Measurements from ENCODE around the gene BDH1. TPM values are rescaled to one million over a fixed set of nuclear protein-coding genes. Genes with fewer than 3 reads are reported as not detected.
A peak's percentile ranks its signal among the peaks of the same experiment; 100 is the strongest.

Gene BDH1
- total and polyA plus RNA-seq, 4 donors: 18.7 to 57.9 (median 33.1) TPM

- WGBS (ENCODE audit: insufficient coverage): 95% methylated on average over 6 of the region's 6 CpGs
- Histone ChIP-seq H3K4me1 (ENCODE audit: control insufficient read depth, insufficient read depth, low read length) (peaks cover 39% of the 10 kb centered on the region), H3K4me3 (ENCODE audit: low read depth, low read length) (no peak overlapping the region)
Observed at GRCh38 chr3:197552198-197552597, 3.6 kb downstream of the BDH1 start.

GRCh38 chr3:197550489-197550888 is 5.3 kb downstream of the BDH1 start:
- WGBS (ENCODE audit: insufficient coverage): 36% methylated on average over 7 of the region's 9 CpGs
- Histone ChIP-seq H3K4me3 (ENCODE audit: low read depth, low read length) (no peak overlapping the region), H3K36me3 (ENCODE audit: control insufficient read depth, insufficient read depth, low read length) (peaks cover 7% of the 10 kb centered on the region), H3K27ac (ENCODE audit: low read depth, low read length) (no peak overlapping the region), H3K4me1 (ENCODE audit: control insufficient read depth, insufficient read depth, low read length) (peaks cover 32% of the 10 kb centered on the region), H3K27me3 (ENCODE audit: control insufficient read depth, insufficient read depth, low read length) (no peaks in the 10 kb centered on the region), H3K9me3 (ENCODE audit: control insufficient read depth, insufficient read depth, low read length) (no peaks in the 10 kb centered on the region)
- no peak for DNase-seq (ENCODE audit: low read depth in 4 of 6, low spot score in 6 of 6)

More at GRCh38 chr3:197552198-197552597, 3.6 kb downstream of the BDH1 start:
- no peak for DNase-seq (ENCODE audit: low read depth in 4 of 6, low spot score in 6 of 6)
- no peaks in the 10 kb centered on the region for H3K27me3 ChIP-seq (ENCODE audit: control insufficient read depth, insufficient read depth, low read length)
- peaks cover 7% of the 10 kb centered on the region for H3K36me3 ChIP-seq (ENCODE audit: control insufficient read depth, insufficient read depth, low read length)
- H3K9me3 ChIP-seq (ENCODE audit: control insufficient read depth, insufficient read depth, low read length): no peaks in the 10 kb centered on the region
- H3K27ac ChIP-seq (ENCODE audit: low read depth, low read length): no peak overlapping the region

- WGBS (ENCODE audit: insufficient coverage): 62% methylated on average over 6 of the region's 6 CpGs
Observed at GRCh38 chr3:197549261-197549885, 6.4 kb downstream of the BDH1 start.

GRCh38 chr3:197547306-197548011 is 8.3 kb downstream of the BDH1 start:
- Histone ChIP-seq H3K27ac (ENCODE audit: low read depth, low read length) (no peak overlapping the region), H3K9me3 (ENCODE audit: control insufficient read depth, insufficient read depth, low read length) (no peaks in the 10 kb centered on the region), H3K4me3 (ENCODE audit: low read depth, low read length) (no peak overlapping the region), H3K36me3 (ENCODE audit: control insufficient read depth, insufficient read depth, low read length) (peaks cover 24% of the 10 kb centered on the region), H3K27me3 (ENCODE audit: control insufficient read depth, insufficient read depth, low read length) (no peaks in the 10 kb centered on the region), H3K4me1 (ENCODE audit: control insufficient read depth, insufficient read depth, low read length) (peaks cover 23% of the 10 kb centered on the region)
- DNase-seq (ENCODE audit: low read depth in 4 of 6, low spot score in 6 of 6): peak in 1 of 6 donors; percentile 38
- 37% methylated on average over 11 of the region's 11 CpGs for WGBS (ENCODE audit: insufficient coverage)

More at GRCh38 chr3:197549261-197549885, 6.4 kb downstream of the BDH1 start:
- Histone ChIP-seq H3K27me3 (ENCODE audit: control insufficient read depth, insufficient read depth, low read length) (no peaks in the 10 kb centered on the region), H3K36me3 (ENCODE audit: control insufficient read depth, insufficient read depth, low read length) (peaks cover 12% of the 10 kb centered on the region), H3K4me3 (ENCODE audit: low read depth, low read length) (no peak overlapping the region), H3K9me3 (ENCODE audit: control insufficient read depth, insufficient read depth, low read length) (no peaks in the 10 kb centered on the region), H3K27ac (ENCODE audit: low read depth, low read length) (peak overlapping the region; percentile 1), H3K4me1 (ENCODE audit: control insufficient read depth, insufficient read depth, low read length) (peaks cover 30% of the 10 kb centered on the region)
- peak in 1 of 6 donors; percentile 67 for DNase-seq (ENCODE audit: low read depth in 4 of 6, low spot score in 6 of 6)

GRCh38 chr3:197546307-197547085 is 9.3 kb downstream of the BDH1 start:
- Histone ChIP-seq H3K27me3 (ENCODE audit: control insufficient read depth, insufficient read depth, low read length) (no peaks in the 10 kb centered on the region), H3K36me3 (ENCODE audit: control insufficient read depth, insufficient read depth, low read length) (peaks cover 22% of the 10 kb centered on the region), H3K9me3 (ENCODE audit: control insufficient read depth, insufficient read depth, low read length) (no peaks in the 10 kb centered on the region), H3K4me3 (ENCODE audit: low read depth, low read length) (no peak overlapping the region), H3K4me1 (ENCODE audit: control insufficient read depth, insufficient read depth, low read length) (peaks cover 31% of the 10 kb centered on the region), H3K27ac (ENCODE audit: low read depth, low read length) (no peak overlapping the region)
- no peak for DNase-seq (ENCODE audit: low read depth in 4 of 6, low spot score in 6 of 6)
- WGBS (ENCODE audit: insufficient coverage): 97% methylated on average over 8 of the region's 10 CpGs

GRCh38 chr3:197545571-197545970 is 10.2 kb downstream of the BDH1 start:
- no peak for DNase-seq (ENCODE audit: low read depth in 4 of 6, low spot score in 6 of 6)
- WGBS (ENCODE audit: insufficient coverage): 93% methylated on average over 2 of the region's 5 CpGs

GRCh38 chr3:197545101-197545500 is 10.7 kb downstream of the BDH1 start:
- peak in 1 of 6 donors; percentile 68 for DNase-seq (ENCODE audit: low read depth in 4 of 6, low spot score in 6 of 6)
- H3K4me1 ChIP-seq (ENCODE audit: control insufficient read depth, insufficient read depth, low read length): peaks cover 25% of the 10 kb centered on the region
- peaks cover 19% of the 10 kb centered on the region for H3K36me3 ChIP-seq (ENCODE audit: control insufficient read depth, insufficient read depth, low read length)
- H3K4me3 ChIP-seq (ENCODE audit: low read depth, low read length): no peak overlapping the region
- no peaks in the 10 kb centered on the region for H3K27me3 ChIP-seq (ENCODE audit: control insufficient read depth, insufficient read depth, low read length)
- H3K27ac ChIP-seq (ENCODE audit: low read depth, low read length): no peak overlapping the region
- no peaks in the 10 kb centered on the region for H3K9me3 ChIP-seq (ENCODE audit: control insufficient read depth, insufficient read depth, low read length)
- WGBS (ENCODE audit: insufficient coverage): 88% methylated on average over 9 of the region's 9 CpGs

More at GRCh38 chr3:197545571-197545970, 10.2 kb downstream of the BDH1 start:
- Histone ChIP-seq H3K4me3 (ENCODE audit: low read depth, low read length) (no peak overlapping the region), H3K36me3 (ENCODE audit: control insufficient read depth, insufficient read depth, low read length) (peaks cover 21% of the 10 kb centered on the region), H3K9me3 (ENCODE audit: control insufficient read depth, insufficient read depth, low read length) (no peaks in the 10 kb centered on the region), H3K27ac (ENCODE audit: low read depth, low read length) (no peak overlapping the region), H3K27me3 (ENCODE audit: control insufficient read depth, insufficient read depth, low read length) (no peaks in the 10 kb centered on the region), H3K4me1 (ENCODE audit: control insufficient read depth, insufficient read depth, low read length) (peaks cover 29% of the 10 kb centered on the region)

- peaks cover 19% of the 10 kb centered on the region for H3K36me3 ChIP-seq (ENCODE audit: control insufficient read depth, insufficient read depth, low read length)
- H3K4me1 ChIP-seq (ENCODE audit: control insufficient read depth, insufficient read depth, low read length): peaks cover 16% of the 10 kb centered on the region
- no peak for DNase-seq (ENCODE audit: low read depth in 4 of 6, low spot score in 6 of 6)
- H3K27me3 ChIP-seq (ENCODE audit: control insufficient read depth, insufficient read depth, low read length): no peaks in the 10 kb centered on the region
- WGBS (ENCODE audit: insufficient coverage): 88% methylated on average over 17 of the region's 18 CpGs
- no peaks in the 10 kb centered on the region for H3K9me3 ChIP-seq (ENCODE audit: control insufficient read depth, insufficient read depth, low read length)
- no peak overlapping the region for H3K4me3 ChIP-seq (ENCODE audit: low read depth, low read length)
- no peak overlapping the region for H3K27ac ChIP-seq (ENCODE audit: low read depth, low read length)
Observed at GRCh38 chr3:197542741-197543454, 12.9 kb downstream of the BDH1 start.

Data from spinal cord (tissue), 10 donors.